Peyer's patch (tissue), 4 donors: ENCODE results near the gene UACA.

Experiments used
- CTCF ChIP-seq, 6 experiments: fragments of 450-650 bp in 4 of 6; fragments of 200-600 bp in 2 of 6; sonication (generic) in 1 of 6; IDR thresholded peaks; one replicate each; pipeline ENCODE4 v1.5.1; 2017 to 2019; ENCODE audit warnings: antibody characterized with exemption in 6 of 6, mild to moderate bottlenecking in 3 of 6, moderate library complexity in 1 of 6
- POLR2A ChIP-seq, 2 donors: fragments of 450-650 bp; IDR thresholded peaks; one replicate each; pipeline ENCODE4 v1.5.1; 2017; ENCODE audit warnings: antibody characterized with exemption in 2 of 2, mild to moderate bottlenecking in 2 of 2, moderate library complexity in 2 of 2

GRCh38 chr15:70698836-70699390, 64.4 kb downstream of the UACA start:
- no peak for TF ChIP-seq CTCF (IDR thresholded peaks at IDR 0.05)
- TF ChIP-seq POLR2A (IDR thresholded peaks at IDR 0.05), result no peak
